Regular cardiac myocyte (primary cell): ENCODE measurements around the gene KCNS3. TPM values are rescaled to one million over a fixed set of nuclear protein-coding genes. Genes with fewer than 3 reads are reported as not detected.

Experiments
- total RNA-seq: library from RNA; depleted of rRNA; stranded (reverse); fragments of >200 nt; gene quantifications from 2 replicates; pipeline ENCODE4 v1.2.3, GENCODE V29; 2014

The KCNS3 gene
- 1.4 and 3.6 TPM in 2 replicates for total RNA-seq

DNA sequence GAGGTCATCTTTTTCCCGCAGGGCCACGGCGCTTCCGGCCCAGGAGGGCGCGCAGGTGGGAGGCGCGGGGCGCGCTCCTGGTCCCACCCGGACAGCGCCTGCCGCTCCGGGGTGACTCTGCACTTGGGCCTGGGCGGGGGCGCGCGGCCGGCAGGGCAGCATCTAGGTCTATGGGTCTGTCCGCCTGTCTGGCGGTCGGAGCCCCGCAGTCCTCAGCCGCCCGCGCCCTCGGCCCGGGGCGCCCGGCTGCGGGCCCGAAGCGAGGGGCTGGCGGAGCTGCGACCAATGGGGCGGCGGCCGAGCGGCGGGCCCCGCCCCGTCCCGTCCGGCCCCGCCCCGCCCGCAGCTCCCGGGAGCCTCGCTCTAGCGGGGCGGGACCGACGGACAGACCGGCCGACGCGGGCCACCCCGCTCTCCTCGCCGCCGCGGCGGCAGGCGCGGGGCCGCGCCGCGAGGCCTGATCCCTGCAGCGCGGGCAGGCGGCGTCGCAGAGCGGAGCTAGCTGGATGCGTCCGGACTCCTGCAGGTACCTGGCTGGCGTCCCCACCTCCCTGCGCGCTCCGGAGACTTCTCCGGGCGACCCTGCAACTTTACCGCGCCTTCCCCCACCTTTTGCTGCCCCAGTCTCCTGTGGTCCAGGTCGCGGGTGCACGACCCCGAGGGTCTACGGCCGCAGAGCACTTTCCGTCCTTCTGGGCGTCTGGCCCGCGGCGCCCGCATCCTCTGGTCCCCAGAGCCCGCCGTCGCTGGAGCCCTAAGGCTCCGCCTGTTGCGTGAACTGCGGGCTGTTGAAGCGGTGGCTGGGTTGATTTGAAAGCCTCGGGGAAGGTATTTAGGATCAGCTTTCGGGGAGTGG lies at the start of gene KCNS3:
KCNS3 (plus strand) TSS at position 387 of the 856 bp plus-strand sequence. CDS start 52,342 bp downstream, outside the sequence.

Other genes with a start within 250 kb of the KCNS3 start
- gene SMC6, start 124.9 kb upstream of the KCNS3 start, total RNA-seq: 21.4 and 30.1 TPM in 2 replicates
- gene GEN1, start 124.5 kb upstream of the KCNS3 start, total RNA-seq: 8.5 and 17.8 TPM in 2 replicates
- gene MSGN1, start 62.2 kb upstream of the KCNS3 start, total RNA-seq: not detected in 2 replicates